Heart right ventricle (tissue), 16 donors: Measurements from ENCODE around the gene SULT1C3. TPM values are rescaled to one million over a fixed set of nuclear protein-coding genes. Genes with fewer than 3 reads are reported as not detected.

Experiments used
- ATAC-seq, 8 donors: fragments of 200-7000 bp; cut with Tn5 transposase; one replicate each; pipeline ENCODE4 v1.9.1; 2020; ENCODE audit warnings: mild to moderate bottlenecking in 8 of 8, moderate library complexity in 8 of 8, moderate number of reproducible peaks in 1 of 8
- DNase-seq, 2 donors: peaks; one replicate each; pipeline ENCODE4 v3.0.0-alpha.2; 2020
- H3K27ac ChIP-seq, 10 donors: fragments of 200-600 bp; sonication (generic) in 2 of 10; one replicate each; pipeline versions ENCODE4 v1.5.0 to v1.8.0; 2020 to 2022; ENCODE audit warnings: mild to moderate bottlenecking in 3 of 10
- H3K27me3 ChIP-seq, 7 donors: fragments of 200-600 bp; one replicate each; pipeline ENCODE4 v1.8.0; 2021 to 2022; ENCODE audit warnings: mild to moderate bottlenecking in 2 of 7
- H3K36me3 ChIP-seq, 9 donors: fragments of 200-600 bp; sonication (generic) in 1 of 9; one replicate each; pipeline versions ENCODE4 v1.5.0 to v1.8.0; 2020 to 2022; ENCODE audit warnings: mild to moderate bottlenecking in 2 of 9
- H3K4me1 ChIP-seq, 9 donors: fragments of 200-600 bp; sonication (generic) in 1 of 9; one replicate each; pipeline versions ENCODE4 v1.5.0 to v1.8.0; 2020 to 2022; ENCODE audit warnings: mild to moderate bottlenecking in 4 of 9
- H3K4me3 ChIP-seq, 10 donors: fragments of 200-600 bp; sonication (generic) in 2 of 10; one replicate each; pipeline versions ENCODE4 v1.5.0 to v1.8.0; 2020 to 2022; ENCODE audit warnings: mild to moderate bottlenecking in 7 of 10, moderate library complexity in 2 of 10
- H3K9me3 ChIP-seq, 11 donors: fragments of 200-600 bp in 10 of 11; sonication (generic) in 2 of 11; one replicate each; pipeline versions ENCODE4 v1.5.0 to v1.8.0; 2013 to 2022; ENCODE audit warnings: mild to moderate bottlenecking in 2 of 11, control low read depth in 1 of 11, moderate library complexity in 1 of 11
- CTCF ChIP-seq, 9 donors: fragments of 200-600 bp; sonication (generic) in 2 of 9; IDR thresholded peaks; one replicate each; pipeline versions ENCODE4 v1.5.0 to v1.8.0; 2021 to 2022; ENCODE audit warnings: antibody characterized with exemption in 9 of 9, mild to moderate bottlenecking in 5 of 9, moderate library complexity in 1 of 9
- WGBS, 2 donors: extraction: QIAGEN DNeasy Blood & Tissue Kit; methylation state at CpG; one replicate each; pipeline ENCODE4 v1.1.7; 2013; ENCODE audit warnings: inconsistent platforms in 1 of 2; 5-methylcytosine and 5-hydroxymethylcytosine counted together
- intact Hi-C, 10 donors: fragments of 100-400 bp; cut with DNase I; formaldehyde crosslinking; loops; one replicate each; pipeline versions ENCODE4 v1.11.1 to v1.14.2; 2022
- polyA plus RNA-seq, 2 donors: library from polyadenylated mRNA; stranded (reverse); fragments of 200-250 nt; gene quantifications; one replicate each; pipeline ENCODE4 v1.2.3, GENCODE V29; 2013
- total RNA-seq, 10 donors: library from RNA; stranded (reverse); fragmentation: NEBNext Ultra II Directional in 3 of 10; extraction: Animal tissue kit (Norgen Biotek cat#: 25700) in 3 of 10; gene quantifications; one replicate each; pipeline versions ENCODE4 v1.2.1 to v1.2.4, GENCODE V29; 2021 to 2023
- donor health status: Arrhythmogenic right ventricular cardiomyopathy.
- donor health status: ischemic (EF 13 %, LVEDD 7.1; RV severe dilation, severe dysfunction).
- donor health status: healthy with polysubstance abuse.
- donor health status: DM: no; HTN: yes; CAD: no.
- donor health status: DM: no; HTN: no; CAD: no.
- donor health status: ischemic (EF 25% LVEDD 6.9; RV normal size, moderate dysfunction).
- donor health status: ischemic (EF 25% LVEDD 5.7; RV mildly dilated, moderate dysfunction).
- donor health status: healthy.
- donor health status: DM: yes; HTN: yes; CAD: no.
- donor health status: Ischemic cardiomyopathy.
- donor health status: ischemic (EF 35%, LVEDD 5.7; RV mildly dilated, moderate dysfunction).
- donor health status: nonischemic (EF 11% LVEDD 7.7; RV severe dilation, severe dysfunction).
- donor health status: DM: yes; HTN: yes; CAD: no.
- donor health status: PGD.
- donor health status: ischemic (EF 29% LVEDD 5.4; RV normal size, mild dysfunction).
- donor health status: nonischemic (EF 23%, LVEDD 6.1; RV moderate dilation, normal function).

The SULT1C3 gene
- total and polyA plus RNA-seq, 12 donors = not detected

GRCh38 chr2:108228006-108228405 lies 11.8 kb upstream of the SULT1C3 start:
- Histone ChIP-seq H3K27me3 (no peaks in the 10 kb centered on the region), H3K9me3 (peaks cover 0 to 20% (median 7%) of the 10 kb centered on the region in 11 donors), H3K27ac (no peak overlapping the region), H3K36me3 (no peaks in the 10 kb centered on the region), H3K4me1 (no peaks in the 10 kb centered on the region), H3K4me3 (no peak overlapping the region)
- ATAC-seq = no peak
- 72 to 78% methylated on average over 4 of the region's 4 CpGs for WGBS, 2 donors
- no peak for TF ChIP-seq CTCF (IDR thresholded peaks at IDR 0.05)
- DNase-seq = no peak
- intact Hi-C loops = loop anchor here in 1 of 10 donors (10.0 kb wide), 1 partner anchor 357 kb away; no protein-coding TSS in a partner anchor

- WGBS, 2 donors = 75 to 82% methylated on average over 1 of the region's 1 CpG
Measured at GRCh38 chr2:108228537-108228936, 11.2 kb upstream of the SULT1C3 start.

GRCh38 chr2:108229875-108230274 lies 9.9 kb upstream of the SULT1C3 start:
- no peak overlapping the region for H3K27ac ChIP-seq
- no peaks in the 10 kb centered on the region for H3K27me3 ChIP-seq
- WGBS, 2 donors = 69 to 72% methylated on average over 2 of the region's 2 CpGs
- no peaks in the 10 kb centered on the region for H3K4me1 ChIP-seq
- no peak overlapping the region for H3K4me3 ChIP-seq
- ATAC-seq = no peak
- intact Hi-C loops = loop anchor here in 1 of 10 donors (10.0 kb wide), 1 partner anchor 355 kb away; no protein-coding TSS in a partner anchor
- DNase-seq = no peak
- no peak for TF ChIP-seq CTCF (IDR thresholded peaks at IDR 0.05)
- H3K9me3 ChIP-seq = peaks cover 0 to 3% (median 0%) of the 10 kb centered on the region in 11 donors
- H3K36me3 ChIP-seq = no peaks in the 10 kb centered on the region

More at GRCh38 chr2:108228537-108228936, 11.2 kb upstream of the SULT1C3 start:
- TF ChIP-seq CTCF (IDR thresholded peaks at IDR 0.05) = no peak
- H3K9me3 ChIP-seq = peaks cover 0 to 15% (median 4%) of the 10 kb centered on the region in 11 donors
- no peak for ATAC-seq
- H3K27ac ChIP-seq = no peak overlapping the region
- DNase-seq = no peak
- H3K36me3 ChIP-seq = no peaks in the 10 kb centered on the region
- H3K4me1 ChIP-seq = no peaks in the 10 kb centered on the region
- intact Hi-C loops = loop anchor here in 1 of 10 donors (10.0 kb wide), 1 partner anchor 356 kb away; no protein-coding TSS in a partner anchor
- no peaks in the 10 kb centered on the region for H3K27me3 ChIP-seq
- H3K4me3 ChIP-seq = no peak overlapping the region

GRCh38 chr2:108235577-108235976 lies 4.2 kb upstream of the SULT1C3 start:
- Histone ChIP-seq H3K9me3 (peaks cover 0 to 27% (median 9%) of the 10 kb centered on the region in 11 donors), H3K27ac (no peak overlapping the region), H3K4me1 (no peaks in the 10 kb centered on the region), H3K36me3 (no peaks in the 10 kb centered on the region), H3K27me3 (no peaks in the 10 kb centered on the region), H3K4me3 (no peak overlapping the region)
- no peak for TF ChIP-seq CTCF (IDR thresholded peaks at IDR 0.05)
- ATAC-seq (no peak), DNase-seq (no peak)
- intact Hi-C loops = no loop called here
- 84 to 86% methylated on average over 4 of the region's 4 CpGs for WGBS, 2 donors
